GM19452 (cell line): ENCODE measurements around the gene SYNPO.

Experiments used
- ATAC-seq: cut with Tn5 transposase; IDR thresholded peaks from one replicate; pipeline ENCODE4 v1.9.1; 2021; ENCODE audit not compliant: unreplicated experiment

The SYNPO gene

DNA sequence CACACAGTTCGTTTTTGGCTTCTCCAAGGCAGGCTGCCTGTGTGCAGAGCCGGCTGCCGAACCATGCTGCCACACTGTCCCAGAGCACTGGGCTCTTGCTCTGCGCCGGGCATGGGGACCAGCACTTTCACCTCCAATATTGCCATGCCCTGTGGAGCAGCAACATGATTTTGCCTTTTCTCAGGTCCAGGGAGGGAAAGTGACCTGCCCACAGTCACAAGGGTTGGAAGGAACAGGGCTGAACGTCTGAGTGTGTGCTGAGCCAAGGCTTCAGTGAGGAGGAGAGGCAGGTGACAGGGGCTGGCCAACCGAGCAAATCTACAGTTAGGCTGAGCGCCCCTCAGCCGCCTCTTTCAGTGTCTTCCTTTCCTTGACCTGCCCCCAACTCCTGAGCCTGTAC lies 34.0 kb upstream of the SYNPO start:
- ATAC-seq, result no peak

DNA sequence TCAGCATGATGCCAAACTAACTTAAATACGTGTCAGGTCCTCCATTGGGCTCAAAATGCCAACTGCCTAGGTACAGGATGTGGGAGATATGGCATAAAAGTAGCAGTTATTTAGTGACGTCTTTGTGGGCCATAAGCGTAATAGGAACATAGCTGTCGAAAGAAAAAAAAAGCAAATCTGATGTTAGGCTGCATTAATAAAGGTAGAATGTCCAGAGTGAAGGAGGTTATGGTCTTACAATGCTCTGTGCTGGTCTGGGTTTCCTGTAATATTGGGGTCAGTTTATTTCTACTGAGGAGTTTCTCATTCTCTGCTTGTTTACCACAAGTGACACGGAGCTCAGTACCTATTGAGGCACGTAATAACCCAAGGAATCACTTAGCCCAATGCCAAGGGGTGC lies 33.4 kb upstream of the SYNPO start:
- ATAC-seq, result no peak

DNA sequence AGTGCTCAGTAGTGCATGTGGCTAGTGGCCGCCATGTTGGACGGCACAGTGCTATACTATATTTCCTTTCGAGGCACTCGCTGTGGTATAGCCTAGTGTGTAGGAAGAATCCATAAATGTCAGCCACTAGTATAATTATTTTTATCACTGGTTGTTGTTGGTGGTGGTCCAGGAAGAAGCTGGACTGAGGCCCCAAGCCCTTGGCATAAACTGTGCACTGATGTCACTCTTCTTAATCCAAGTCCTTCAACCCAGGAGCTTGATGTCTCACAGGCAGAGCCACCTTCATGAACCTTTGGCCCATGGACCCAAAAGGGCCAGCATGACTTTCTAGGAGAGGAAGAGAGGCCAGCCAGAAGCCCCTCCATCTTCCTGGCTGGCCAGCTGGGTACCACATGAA lies 32.5 kb upstream of the SYNPO start:
- ATAC-seq, result no peak

DNA sequence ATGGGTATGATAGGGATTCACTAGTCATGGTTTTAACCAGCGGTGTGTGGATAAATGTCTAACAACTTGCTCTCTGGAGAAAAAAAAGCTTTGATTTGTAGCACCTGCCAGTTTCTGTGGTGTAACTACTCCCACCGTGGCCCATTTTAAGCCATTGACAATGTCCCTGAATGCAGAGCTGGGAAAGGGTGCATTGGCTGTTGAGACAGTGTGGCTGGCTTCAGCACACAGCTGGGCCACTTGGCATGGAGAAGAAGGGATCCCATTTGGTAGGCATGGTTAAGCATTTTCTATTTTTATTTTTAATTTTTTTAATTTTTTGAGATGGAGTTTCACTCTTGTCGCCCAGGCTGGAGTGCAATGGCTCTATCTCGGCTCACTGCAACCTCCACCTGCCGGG lies 31.5 kb upstream of the SYNPO start:
- no peak for ATAC-seq

DNA sequence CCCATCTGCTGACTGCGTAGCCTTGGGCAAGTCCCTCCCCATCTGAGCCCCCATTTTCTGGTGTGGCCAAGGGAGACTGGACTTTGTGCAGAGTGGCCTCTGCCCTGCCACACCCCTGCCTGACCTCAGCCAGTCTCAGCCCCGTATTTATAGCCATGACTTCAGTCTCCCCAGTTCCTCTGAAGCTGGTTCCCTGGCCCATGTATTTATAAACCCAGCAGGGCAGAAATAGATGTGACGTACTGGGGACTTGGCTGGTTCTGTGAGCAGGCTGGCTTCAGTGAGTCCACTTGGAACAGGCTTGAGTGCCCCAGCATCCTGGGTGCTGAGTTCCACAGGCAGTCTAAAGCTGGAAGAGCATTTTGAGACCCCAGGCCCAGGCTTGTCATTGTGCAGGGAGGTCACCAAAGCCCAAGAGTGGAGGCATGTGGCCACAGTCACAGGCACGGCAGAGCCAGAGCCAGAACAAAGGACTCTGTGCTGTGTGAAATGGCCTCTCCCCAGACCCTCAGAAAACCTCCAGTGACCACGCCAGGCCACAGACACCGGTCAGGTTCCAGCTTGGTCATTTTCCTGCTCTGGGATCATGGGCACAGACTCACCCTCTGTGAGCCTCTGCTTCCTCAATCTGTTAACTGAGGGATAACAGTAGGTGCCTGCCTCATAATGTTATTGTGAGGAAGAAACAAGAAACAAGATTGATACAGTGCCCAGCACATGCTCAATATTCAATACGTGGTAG lies 30.4 kb upstream of the SYNPO start:
- no peak for ATAC-seq

DNA sequence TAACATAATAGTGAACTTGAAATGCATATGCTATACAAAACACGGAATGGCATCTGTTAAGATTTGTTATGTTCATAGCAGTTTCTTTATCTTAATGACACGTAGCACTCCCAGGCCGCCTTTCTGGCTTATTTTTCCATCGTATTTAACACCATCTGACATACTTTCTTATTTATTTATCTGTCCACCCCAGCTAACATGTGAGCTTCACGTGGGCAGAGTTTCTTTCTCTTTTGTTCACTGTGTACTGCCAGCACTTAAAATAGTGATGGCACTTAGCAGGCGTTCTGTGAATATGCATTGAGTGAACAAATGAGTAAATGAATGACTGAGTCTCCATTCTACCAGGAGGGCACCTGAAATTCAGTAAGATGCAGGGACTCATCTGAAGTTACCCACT lies 29.4 kb upstream of the SYNPO start:
- ATAC-seq, result no peak

DNA sequence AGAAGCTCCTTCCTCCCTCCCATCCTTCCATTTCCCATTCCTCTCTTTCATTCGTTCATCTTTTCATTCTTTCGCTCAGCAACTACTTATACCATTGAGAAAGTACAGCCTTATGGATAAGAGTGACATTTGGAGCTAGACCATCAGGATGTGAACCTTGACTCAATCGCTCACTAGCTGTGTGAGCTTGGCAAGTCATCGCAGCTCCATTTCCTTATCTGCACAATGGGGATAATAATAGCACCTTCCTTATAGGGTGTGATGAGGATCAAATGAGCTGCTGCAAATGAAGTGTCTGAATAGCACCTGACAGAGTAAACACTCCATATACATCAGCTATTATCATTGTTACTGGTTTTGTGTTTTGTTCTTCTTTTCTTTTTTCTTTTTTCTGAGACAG lies 28.1 kb upstream of the SYNPO start:
- no peak for ATAC-seq

DNA sequence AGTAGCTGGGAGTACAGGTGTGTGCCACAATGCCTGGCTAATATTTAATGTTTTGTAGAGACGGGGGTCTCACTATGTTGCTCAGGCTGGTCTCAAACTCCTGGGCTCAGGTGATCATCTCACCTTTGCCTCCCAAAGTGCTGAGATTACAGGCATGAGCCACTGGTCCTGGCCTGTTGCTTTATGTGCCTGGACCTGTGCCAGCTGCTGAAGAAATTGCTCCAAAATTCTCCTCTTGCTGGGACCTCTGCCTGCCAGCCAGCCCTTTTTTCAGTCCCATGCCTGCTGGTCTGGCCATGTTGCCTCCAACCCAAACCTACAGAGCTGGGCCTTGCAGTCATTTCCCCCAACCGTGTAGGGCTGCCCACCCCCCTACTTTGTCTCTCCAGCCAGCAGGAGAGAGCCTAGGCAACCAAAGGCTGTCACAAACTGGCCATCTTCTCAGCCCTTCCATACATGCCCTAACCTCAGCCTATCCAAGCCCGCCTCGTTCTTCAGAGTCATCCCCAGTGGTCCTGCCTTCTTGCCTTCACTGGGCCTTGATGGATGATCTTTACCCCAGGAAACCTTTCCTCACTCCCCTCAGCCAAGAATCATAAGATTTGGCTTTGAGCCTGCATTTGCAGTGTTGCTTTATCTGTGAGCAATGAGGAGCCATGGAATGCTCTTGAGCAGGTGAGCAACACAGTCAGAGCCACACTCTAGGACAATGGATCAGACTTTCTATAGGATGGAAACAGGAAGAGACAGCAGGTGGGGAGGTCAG lies 27.4 kb upstream of the SYNPO start:
- no peak for ATAC-seq

DNA sequence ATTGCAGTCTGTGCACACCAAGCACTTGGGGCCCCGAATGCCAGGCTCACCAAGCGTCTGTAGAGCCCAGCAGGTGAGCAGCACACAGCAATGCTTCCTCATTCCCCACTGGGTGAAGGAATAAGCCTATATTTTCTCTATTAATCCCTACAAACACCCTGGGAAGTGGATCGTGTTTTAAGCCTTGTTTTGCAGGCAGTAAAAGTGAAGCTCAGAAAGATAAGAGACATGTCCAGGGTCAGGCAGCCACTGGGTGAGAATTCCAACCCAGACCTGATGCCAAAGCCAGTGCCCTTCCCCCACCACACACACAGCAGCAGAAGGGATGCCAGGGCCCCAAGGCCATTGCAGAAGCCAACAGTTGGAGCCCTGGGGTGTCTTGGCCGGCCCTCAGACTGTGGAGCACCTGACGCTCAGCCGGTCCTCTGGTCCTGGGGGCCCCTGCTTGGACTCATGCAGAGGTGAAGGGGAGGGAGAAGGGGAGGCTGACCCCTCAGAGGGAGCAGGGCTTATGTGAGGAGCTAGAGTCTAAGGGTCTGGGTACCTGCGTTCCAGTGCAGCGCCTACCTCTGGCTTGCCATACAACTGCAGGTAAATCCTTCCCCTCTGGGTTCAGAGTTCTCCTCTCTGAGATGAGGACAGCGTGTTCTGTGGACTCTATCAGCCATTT lies 26.3 kb upstream of the SYNPO start:
- ATAC-seq, result no peak

DNA sequence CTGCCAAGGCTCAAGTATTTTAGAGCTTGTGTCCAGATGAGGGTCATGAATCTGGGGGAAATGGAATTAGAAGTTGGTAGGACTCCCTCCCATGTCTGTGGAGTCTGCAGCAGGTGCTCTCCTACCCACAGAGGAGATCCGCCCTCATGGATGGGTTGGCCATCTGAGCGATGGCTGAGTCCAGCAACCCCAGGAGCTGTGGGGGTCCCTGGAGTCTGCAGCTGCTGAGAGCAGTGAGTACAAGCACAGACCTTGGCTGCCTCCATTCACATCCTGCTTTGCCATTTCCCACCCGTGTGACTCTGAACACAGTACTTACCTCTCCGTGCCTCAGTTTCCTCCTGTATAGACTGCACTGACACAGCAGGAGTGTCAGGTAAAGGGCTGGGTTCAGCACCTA lies 25.8 kb upstream of the SYNPO start:
- no peak for ATAC-seq

DNA sequence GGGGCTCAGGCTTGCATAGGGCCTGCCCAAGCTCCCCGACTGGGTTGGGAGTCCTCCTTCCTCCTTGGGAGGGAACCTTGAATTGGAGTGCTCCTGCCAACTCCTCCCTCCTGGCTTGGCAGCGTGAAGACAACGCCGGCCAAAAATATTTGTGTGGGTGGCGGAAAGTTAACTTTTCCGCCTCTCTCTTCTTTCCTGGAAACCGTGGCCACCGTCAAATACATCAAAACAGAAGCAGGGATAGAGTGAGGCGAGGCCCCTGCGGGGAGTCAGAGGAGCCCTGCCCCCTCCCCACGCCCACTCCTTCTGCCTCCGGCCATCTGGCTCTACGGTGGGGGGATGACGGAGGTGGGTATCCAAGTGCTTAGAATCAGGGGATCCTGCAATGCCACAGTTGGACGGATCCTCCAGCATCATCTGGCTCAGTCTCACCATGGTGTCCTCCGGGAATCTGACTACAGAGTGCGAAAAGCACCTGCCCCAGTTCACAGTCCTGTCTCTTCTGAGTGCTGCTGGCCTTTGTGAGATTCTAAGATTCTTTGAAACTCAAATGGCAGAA lies 25.2 kb upstream of the SYNPO start:
- no peak for ATAC-seq

DNA sequence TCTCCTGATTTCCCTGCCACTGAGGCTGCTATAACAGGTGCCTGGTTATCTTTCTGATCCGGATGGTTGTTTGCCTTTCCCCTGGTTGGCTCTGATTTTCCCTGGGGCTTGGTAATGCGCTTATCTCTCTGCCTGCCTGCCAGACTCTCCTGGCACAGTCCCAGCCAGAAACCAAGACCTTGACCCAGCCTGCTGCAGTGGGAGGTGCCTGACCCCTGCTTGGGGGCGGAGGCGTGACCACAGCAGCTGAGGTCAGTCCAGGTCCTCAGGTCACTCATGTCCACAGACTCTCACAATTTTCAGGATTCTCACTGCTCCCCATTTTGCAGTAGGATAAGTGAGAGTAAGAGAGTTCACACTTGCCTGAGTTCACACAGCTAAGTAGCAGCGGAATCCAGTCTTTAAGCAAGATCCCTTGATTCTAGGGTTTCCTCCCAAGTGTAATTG lies 24.4 kb upstream of the SYNPO start:
- no peak for ATAC-seq

DNA sequence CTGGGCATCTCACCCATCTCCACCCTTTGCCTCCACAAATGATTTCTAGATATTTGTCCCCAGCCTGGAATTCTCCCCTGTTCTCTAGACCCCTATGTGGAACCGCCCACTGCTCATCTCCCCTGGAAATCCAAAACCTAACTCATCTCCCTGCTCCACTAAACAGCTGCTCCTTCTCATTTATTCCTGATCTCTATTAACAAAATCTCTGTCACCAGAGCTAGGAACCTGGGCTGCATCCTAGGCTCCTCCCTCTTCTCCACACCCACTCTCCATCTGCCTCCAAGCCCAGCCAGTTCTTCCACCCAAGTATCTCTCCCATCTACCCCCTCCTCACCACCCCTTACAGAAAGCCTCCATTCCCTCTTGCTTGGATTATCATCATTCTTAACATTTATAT lies 24.0 kb upstream of the SYNPO start:
- ATAC-seq, result no peak

DNA sequence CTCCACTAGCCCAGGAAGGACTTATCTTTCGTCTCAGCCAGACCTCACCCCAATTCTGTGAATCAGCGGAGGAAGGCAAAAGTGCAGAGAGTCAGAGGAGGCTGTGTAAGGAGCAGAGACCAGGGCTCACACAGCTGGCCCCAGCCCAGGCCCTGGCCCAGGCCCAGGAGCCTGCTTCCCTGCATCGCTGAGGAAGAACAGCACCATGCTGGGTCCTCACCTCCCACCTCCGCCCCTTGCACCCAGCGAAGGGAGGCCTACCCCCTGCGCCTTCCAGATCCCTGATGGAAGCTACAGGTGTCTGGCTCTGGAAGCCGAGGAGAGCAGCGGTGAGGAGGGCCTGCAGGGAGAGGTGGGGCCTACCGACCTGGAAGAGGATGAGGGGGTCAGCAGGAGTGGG lies 22.3 kb upstream of the SYNPO start:
- ATAC-seq, result no peak

DNA sequence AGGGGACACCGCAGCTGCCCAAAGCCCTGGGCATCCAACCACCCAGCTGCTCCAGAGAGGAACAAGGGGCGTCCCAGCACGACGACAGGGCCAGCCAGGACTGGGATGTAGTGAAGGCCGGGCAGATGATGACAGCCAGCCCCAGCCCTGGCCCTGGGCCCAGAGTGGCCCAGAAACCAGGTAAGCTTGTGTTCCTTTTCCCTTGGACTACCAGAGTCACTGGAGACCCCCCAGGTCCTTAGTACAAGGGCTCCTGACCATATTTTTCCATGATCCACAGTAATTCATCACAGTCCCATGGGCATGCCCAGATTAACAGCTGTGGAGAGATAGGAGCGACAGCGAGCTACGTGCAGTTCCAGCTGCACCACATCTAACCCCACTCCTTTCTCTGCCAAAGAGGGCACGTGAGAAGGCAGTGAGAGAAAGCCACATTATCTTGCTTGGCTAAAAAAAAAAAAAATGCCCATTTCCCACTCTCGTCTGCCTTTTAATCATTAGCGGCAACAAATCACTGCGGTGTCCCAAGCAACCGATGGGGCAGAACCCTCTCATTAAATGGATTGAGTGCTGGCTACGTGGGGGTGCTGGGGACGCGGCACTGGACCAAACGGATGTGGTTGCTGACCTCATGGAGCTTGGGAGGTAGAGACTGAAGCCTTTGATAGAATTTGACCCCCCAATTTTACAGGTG lies 21.7 kb upstream of the SYNPO start:
- no peak for ATAC-seq

DNA sequence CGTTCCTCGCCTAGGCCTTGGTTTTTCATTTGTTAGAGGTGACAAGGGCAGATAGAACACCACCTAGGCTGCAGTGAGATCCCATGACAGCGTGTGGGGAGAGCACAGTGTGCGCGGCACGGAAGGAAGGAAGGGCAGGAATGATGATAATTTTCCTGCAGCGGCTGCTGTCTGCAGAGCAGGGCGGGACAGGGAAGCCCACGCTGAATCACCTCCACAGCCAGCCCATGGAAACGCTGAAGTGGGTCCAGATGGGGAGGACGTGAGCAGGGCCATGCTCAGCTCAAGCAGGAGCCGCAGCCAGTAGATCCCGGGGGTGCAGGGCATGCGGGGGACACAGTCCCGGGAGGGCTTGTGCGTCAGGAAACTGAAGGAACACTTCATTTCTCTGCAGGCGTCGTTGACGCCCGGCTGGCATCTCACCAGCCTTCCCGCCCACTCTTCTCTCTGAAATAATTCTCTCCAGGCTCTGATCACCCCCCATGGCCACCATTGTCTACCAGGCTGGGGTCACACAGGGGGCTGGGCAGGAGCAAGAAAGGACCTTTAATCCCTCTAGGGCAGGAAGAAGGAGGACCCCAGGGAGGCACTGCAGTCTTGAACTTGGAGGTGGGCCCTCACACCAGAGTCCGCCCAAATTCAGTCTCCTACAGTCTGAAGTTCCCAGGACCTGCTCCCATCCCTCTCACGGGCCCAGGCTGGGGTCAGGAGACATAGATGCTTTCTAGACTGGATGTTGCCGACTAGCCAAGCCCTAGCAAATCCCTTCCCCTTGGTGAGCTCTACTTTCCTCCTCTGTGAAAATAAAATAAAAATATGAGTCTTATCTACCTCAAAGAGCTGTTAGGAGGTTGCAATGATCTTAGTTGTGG lies 20.9 kb upstream of the SYNPO start:
- no peak for ATAC-seq

DNA sequence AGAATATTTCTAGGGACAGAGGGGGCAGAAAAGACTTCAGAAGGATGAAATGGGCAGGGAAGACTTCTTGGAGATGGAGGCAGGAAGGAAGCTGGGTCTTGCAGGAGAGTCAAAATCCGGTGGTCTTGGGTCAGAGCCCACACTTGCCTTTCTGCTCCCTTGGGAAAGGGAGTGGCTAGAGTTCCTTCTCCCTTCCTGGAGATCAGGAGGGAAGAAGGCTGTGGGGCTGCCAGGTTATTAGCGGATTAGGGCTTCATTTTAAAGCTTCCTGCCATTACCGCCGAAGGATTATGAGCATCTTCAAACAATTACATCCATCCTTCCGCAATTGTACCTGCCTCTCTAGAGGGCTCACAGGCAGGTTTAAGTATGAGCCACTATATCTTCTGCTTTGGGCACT lies 19.2 kb upstream of the SYNPO start:
- no peak for ATAC-seq

DNA sequence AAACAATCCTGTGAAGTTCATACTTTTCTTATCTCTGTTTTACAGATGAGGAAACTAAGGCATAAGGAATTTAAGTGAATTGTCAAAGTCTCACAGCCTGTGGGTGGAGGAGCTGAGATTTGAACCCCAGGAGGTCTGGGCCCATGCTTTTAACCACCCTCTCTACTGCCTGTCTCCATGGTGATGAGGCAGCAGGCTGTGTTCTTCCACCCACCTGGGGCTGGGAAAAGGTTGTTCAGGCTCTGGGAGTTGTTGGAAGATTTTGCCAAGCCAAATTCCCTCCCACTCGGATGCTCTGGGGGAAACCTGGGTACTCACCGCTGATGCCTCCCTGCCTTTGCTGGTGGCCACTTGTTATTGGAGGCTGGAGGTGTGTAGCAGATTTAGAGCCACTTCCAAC lies 18.3 kb upstream of the SYNPO start:
- no peak for ATAC-seq

DNA sequence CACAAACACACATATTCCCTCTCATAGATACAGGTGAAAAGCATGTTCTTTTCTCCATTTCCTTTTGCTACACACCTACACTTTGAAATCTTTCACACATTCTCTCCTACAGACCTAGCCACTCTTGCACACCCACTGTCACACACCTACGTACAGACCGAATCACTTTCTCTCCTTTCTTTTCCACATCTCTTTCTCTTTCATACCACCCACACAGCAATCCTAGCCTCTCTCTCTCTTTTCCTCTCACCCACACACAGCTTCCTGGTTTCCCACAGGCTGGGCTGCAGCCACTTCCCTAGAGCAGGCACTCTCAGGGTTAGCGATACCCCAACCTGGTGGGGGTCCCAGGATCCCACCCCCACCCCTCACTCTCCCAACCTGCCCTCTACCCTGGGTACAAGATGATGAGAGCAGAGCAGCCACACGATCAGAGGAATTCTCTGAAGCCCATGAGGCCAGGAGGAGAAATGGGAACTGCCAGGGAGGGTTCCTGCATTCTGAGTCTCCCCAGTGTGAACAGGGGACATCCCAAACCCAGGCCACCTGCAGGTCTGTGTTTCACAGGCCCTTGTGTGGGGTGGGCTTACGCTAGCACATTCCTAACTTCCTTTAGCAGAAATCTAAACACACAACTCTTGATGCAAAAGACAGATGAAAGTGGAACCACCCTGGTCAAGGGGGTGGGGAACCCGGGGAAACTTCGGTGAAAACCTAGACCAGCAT lies 17.1 kb upstream of the SYNPO start:
- no peak for ATAC-seq

DNA sequence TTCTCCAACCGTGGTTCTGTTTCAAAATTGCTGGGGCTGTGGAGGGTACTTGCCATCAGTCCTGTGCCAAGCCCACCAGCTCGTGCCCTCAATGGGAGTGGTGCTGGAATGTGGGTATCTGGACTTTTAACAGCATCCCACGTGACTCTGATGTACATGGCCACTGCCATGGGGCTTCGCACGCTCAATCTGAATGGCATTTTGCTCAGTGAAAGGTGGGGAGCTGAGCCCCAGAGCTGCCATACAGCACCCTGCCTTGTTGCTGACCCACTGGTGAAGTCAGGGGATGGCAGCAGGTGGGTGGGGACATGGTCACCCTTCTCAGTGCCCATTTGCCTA lies 16.6 kb upstream of the SYNPO start:
- no peak for ATAC-seq
